Natural killer cell (primary cell): ENCODE measurements around the gene FZD4. TPM values are rescaled to one million over a fixed set of nuclear protein-coding genes. Genes with fewer than 3 reads are reported as not detected.
A peak's percentile ranks its signal among the peaks of the same experiment; 100 is the strongest.
"Not testable (repeated sequence)": the region's sequence is repeated elsewhere in the genome, so short reads cannot be mapped to it uniquely, and the experiment has no call there.

Experiments used
- ATAC-seq, 3 donors: fragments of 150-1000 bp in 2 of 3; fragments of 200-7000 bp in 1 of 3; cut with Tn5 transposase; 1 replicate in 1 of 3; 2 replicates in 2 of 3; pipeline ENCODE4 v1.10.0; 2021; ENCODE audit warnings: mild to moderate bottlenecking in 2 of 3, moderate library complexity in 2 of 3
- DNase-seq, 2 donors: peaks; one replicate each; pipeline versions ENCODE4 v3.0.0 to v3.0.0-alpha.2; 2013 to 2021; ENCODE audit warnings: mixed read lengths in 1 of 2
- H3K27ac ChIP-seq: one replicate; pipeline ENCODE4 v1.5.1; 2013; ENCODE audit warnings: mild to moderate bottlenecking, low read length
- H3K27me3 ChIP-seq: one replicate; pipeline ENCODE4 v1.6.1; 2013; ENCODE audit warnings: low read length; ENCODE audit not compliant: control insufficient read depth, insufficient read depth
- H3K36me3 ChIP-seq: one replicate; pipeline ENCODE4 v1.6.1; 2013; ENCODE audit warnings: low read length; ENCODE audit not compliant: control insufficient read depth, insufficient read depth
- H3K4me1 ChIP-seq: one replicate; pipeline ENCODE4 v1.6.1; 2013; ENCODE audit warnings: low read length; ENCODE audit not compliant: control insufficient read depth, insufficient read depth
- H3K4me3 ChIP-seq: one replicate; pipeline ENCODE4 v1.5.1; 2013; ENCODE audit warnings: low read length
- H3K9me3 ChIP-seq: one replicate; pipeline ENCODE4 v1.6.1; 2013; ENCODE audit warnings: low read length; ENCODE audit not compliant: control insufficient read depth, insufficient read depth
- H3K27ac Mint-ChIP-seq, 2 donors: one replicate each; pipeline ENCODE4 v1.8.0; 2022; ENCODE audit warnings: mild to moderate bottlenecking in 2 of 2, mixed read lengths in 2 of 2, moderate library complexity in 1 of 2
- H3K27me3 Mint-ChIP-seq, 2 donors: one replicate each; pipeline ENCODE4 v1.8.0; 2022; ENCODE audit warnings: low read depth in 2 of 2, mixed read lengths in 2 of 2
- H3K36me3 Mint-ChIP-seq: one replicate; pipeline ENCODE4 v1.8.0; 2022; ENCODE audit warnings: mixed read lengths
- H3K4me1 Mint-ChIP-seq, 2 donors: one replicate each; pipeline ENCODE4 v1.8.0; 2022; ENCODE audit warnings: mixed read lengths in 2 of 2
- H3K4me3 Mint-ChIP-seq: one replicate; pipeline ENCODE4 v1.8.0; 2022; ENCODE audit warnings: mild to moderate bottlenecking, moderate library complexity, mixed read lengths
- H3K9me3 Mint-ChIP-seq, 2 donors: one replicate each; pipeline ENCODE4 v1.8.0; 2022; ENCODE audit warnings: mixed read lengths in 2 of 2
- WGBS: methylation state at CpG from one replicate; pipeline ENCODE4 v1.1.7; 2013; ENCODE audit warnings: missing lambda C conversion rate; ENCODE audit not compliant: insufficient coverage; 5-methylcytosine and 5-hydroxymethylcytosine counted together
- intact Hi-C: fragments of 100-400 bp; cut with micrococcal nuclease; formaldehyde crosslinking; loops from one replicate; pipeline ENCODE4 v1.14.2; 2022
- total RNA-seq, 4 donors: library from RNA; stranded (reverse); fragments of 120-200 nt in 1 of 4; gene quantifications; one replicate each; pipeline versions ENCODE4 v1.2.3 to v1.2.4, GENCODE V29; 2013 to 2022
- TF ChIP-seq, protein P1 (sequence below): fragments of 200-600 bp; IDR thresholded peaks from one replicate; pipeline ENCODE4 v1.8.0; 2022; ENCODE audit warnings: antibody characterized with exemption

FZD4 gene
- under 1 TPM; 0.02 to 0.11 (median 0.05) TPM for total RNA-seq
- 0.07 TPM for total RNA-seq (2013)

DNA sequence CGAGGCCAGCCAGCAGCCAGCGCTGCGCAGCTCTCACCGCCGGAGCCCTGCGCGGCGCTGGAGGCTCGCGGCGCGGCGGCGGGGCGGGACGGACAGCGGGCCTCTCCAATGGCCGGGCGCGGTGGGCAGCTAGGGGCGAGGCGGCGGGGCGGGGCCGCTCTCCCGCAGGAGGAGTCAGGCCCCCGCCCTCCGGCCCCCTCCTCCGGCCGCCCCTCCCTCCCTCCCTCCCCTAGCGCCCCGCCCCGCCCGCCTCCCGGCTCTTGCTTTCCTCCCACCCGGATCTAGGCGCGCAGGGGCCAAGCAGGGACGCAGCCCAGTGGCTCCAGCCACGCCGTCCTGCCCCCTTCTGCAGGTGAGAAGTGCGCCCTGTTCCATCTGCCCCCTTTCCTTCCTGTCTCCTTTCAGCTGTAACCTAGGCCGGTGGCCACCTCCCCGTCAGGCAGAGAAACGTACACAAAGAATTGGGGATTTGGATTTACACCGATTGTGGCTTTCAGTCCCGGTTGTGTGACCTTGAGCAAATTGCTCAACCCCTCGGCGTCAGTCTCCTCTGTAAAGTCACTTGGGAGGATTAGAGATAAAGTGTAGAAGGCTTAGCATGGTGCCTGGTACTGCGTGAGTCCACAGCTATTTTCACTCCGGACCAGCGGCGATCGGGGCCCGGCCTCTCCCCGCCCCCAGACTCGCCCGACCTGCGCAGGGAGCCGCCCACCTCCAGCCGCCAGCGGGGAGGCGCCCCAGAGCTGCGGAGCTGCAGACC, at the start of gene FZD4:
Gene FZD4, minus strand, starts transcription at position 35 of the 760 bp plus-strand sequence. CDS start 310 bp downstream, outside the sequence.
- Mint-ChIP-seq H3K27ac (peak within 1 kb of the TSS; percentile 6 to 77), H3K9me3 (no peaks in the 10 kb centered on the region), H3K4me1 (peaks cover 21 to 22% of the 10 kb centered on the region in 2 donors), H3K4me3 (peak within 1 kb of the TSS; percentile 96), H3K27me3 (peaks cover 19 to 40% of the 10 kb centered on the region in 2 donors), H3K36me3 (no peaks in the 10 kb centered on the region)
- TF ChIP-seq, protein P1, sequence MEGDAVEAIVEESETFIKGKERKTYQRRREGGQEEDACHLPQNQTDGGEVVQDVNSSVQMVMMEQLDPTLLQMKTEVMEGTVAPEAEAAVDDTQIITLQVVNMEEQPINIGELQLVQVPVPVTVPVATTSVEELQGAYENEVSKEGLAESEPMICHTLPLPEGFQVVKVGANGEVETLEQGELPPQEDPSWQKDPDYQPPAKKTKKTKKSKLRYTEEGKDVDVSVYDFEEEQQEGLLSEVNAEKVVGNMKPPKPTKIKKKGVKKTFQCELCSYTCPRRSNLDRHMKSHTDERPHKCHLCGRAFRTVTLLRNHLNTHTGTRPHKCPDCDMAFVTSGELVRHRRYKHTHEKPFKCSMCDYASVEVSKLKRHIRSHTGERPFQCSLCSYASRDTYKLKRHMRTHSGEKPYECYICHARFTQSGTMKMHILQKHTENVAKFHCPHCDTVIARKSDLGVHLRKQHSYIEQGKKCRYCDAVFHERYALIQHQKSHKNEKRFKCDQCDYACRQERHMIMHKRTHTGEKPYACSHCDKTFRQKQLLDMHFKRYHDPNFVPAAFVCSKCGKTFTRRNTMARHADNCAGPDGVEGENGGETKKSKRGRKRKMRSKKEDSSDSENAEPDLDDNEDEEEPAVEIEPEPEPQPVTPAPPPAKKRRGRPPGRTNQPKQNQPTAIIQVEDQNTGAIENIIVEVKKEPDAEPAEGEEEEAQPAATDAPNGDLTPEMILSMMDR: no peak
- peak; percentile 42 to 54 for DNase-seq
- no peaks in the 10 kb centered on the region for H3K36me3 ChIP-seq
- no peaks in the 10 kb centered on the region for H3K27me3 ChIP-seq
- peak; percentile 89 to 95 (median 92) for ATAC-seq
- peak within 1 kb of the TSS; percentile 75 for H3K4me3 ChIP-seq
- H3K27ac ChIP-seq: no peak within 1 kb of the TSS
- H3K4me1 ChIP-seq: peaks cover 16% of the 10 kb centered on the region
- intact Hi-C loops: no loop called here
- H3K9me3 ChIP-seq: no peaks in the 10 kb centered on the region
- under 1% methylated on average over 54 of the region's 64 CpGs for WGBS

DNA sequence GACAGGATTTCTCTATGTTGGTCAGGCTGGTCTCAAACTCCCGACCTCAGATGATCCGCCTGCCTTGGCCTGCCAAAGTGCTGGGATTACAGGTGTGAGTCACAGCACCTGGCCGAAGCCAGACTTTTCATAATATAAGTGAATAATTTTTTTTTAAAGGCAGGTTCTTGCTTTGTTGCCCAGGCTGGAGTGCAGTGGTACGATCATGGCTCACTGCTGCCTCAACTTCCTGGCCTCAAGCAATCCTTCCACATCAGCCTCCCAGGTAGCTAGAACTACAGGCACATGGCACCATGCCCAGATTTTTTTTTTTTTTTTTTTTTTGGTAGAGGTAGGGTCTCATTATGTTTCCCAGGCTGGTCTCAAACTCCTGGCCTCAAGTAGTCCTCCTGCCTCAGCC, 49.1 kb upstream of the FZD4 start:
- WGBS: 97% methylated on average over 4 of the region's 4 CpGs
- DNase-seq, H3K27ac ChIP-seq, H3K4me3 ChIP-seq, H3K27me3 ChIP-seq, H3K4me1 Mint-ChIP-seq, H3K27me3 Mint-ChIP-seq, H3K4me3 Mint-ChIP-seq, H3K36me3 Mint-ChIP-seq, H3K9me3 Mint-ChIP-seq, H3K9me3 ChIP-seq, H3K36me3 ChIP-seq, H3K4me1 ChIP-seq, intact Hi-C loops, ATAC-seq, H3K27ac Mint-ChIP-seq: not testable (repeated sequence)

DNA sequence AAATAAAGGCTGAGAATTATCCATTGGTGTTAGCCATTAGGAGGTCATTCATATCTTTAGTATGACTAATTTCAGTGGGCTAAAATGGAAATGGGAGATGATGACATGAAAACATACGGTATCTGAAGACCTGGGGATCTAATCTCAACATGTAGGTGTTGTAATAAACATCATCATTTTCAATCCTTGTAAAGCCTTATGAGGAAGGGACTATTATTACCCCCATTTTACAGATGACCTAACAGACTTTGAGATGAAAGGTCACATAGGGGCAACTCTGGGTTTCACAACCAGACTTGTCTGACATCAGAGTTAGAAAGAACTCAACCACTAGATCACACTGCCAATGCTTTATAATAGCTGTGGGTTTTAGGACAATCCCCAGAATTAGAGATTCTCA, 47.7 kb upstream of the FZD4 start:
- Histone ChIP-seq H3K36me3 (no peaks in the 10 kb centered on the region), H3K27ac (no peak overlapping the region), H3K4me3 (no peak overlapping the region), H3K4me1 (no peaks in the 10 kb centered on the region), H3K9me3 (no peaks in the 10 kb centered on the region), H3K27me3 (no peaks in the 10 kb centered on the region)
- Mint-ChIP-seq H3K4me1 (no peaks in the 10 kb centered on the region), H3K27ac (no peak overlapping the region), H3K27me3 (peaks cover 0 to 3% of the 10 kb centered on the region in 2 donors), H3K4me3 (no peak overlapping the region), H3K36me3 (no peaks in the 10 kb centered on the region), H3K9me3 (no peaks in the 10 kb centered on the region)
- WGBS: no CpG with 5 or more reads among the region's 1 CpG
- DNase-seq (no peak), ATAC-seq (no peak)
- intact Hi-C loops: no loop called here
- TF ChIP-seq, protein P1: no peak

DNA sequence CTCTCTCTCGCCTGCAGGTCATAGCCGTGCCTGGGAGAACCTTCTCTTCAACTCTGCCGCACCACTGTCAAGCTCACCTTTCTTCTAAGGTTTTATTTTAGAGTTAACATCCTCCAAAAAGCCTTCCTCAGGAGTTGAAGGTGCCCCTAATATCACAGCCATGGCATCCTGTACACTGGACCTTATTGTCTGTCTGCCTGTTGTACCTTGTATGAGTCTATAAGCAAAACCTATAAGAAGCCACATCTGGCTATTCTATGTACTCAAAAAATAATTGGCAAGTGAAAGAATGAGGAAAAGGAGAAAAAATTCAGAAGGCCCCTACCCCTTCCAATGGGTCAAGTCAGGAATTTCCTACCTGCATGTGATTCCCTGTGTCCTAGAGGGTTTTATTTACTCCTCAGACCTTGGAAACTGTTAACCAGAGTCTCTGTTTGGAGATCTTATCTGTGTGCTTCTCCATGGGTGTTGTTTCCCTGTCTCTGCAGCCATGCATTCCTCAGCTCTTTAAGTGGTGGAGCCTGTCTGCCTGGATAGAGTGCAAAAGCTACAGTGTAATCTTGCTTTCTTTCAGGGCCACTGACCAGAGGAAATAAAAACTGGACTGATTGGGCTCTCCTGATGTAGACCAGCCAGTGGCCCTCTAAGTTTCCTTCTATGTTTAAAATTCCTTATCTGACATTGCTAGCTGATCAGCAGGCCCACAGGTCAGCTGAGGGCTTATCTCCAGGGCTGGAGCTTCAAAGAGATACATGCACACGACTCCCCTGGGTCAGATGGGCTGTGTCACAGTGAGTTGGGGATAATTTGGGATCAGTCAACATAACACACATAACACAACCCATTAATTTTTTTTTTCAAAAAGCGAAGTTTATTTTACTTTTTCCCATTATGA, 44.9 kb upstream of the FZD4 start:
- Mint-ChIP-seq H3K4me3 (no peak overlapping the region), H3K27me3 (peaks cover 0 to 3% of the 10 kb centered on the region in 2 donors), H3K9me3 (no peaks in the 10 kb centered on the region), H3K4me1 (no peaks in the 10 kb centered on the region), H3K27ac (no peak overlapping the region), H3K36me3 (no peaks in the 10 kb centered on the region)
- no peaks in the 10 kb centered on the region for H3K36me3 ChIP-seq
- H3K4me1 ChIP-seq: no peaks in the 10 kb centered on the region
- no peaks in the 10 kb centered on the region for H3K9me3 ChIP-seq
- TF ChIP-seq, protein P1: no peak
- WGBS: 63% methylated on average over 3 of the region's 5 CpGs
- ATAC-seq: no peak
- no peak overlapping the region for H3K4me3 ChIP-seq
- H3K27ac ChIP-seq: no peak overlapping the region
- intact Hi-C loops: no loop called here
- DNase-seq: no peak
- H3K27me3 ChIP-seq: no peaks in the 10 kb centered on the region
